OCI-LY7 (cell line): ENCODE data around the gene PRSS2. TPM values are rescaled to one million over a fixed set of nuclear protein-coding genes. Genes with fewer than 3 reads are reported as not detected.
A peak's percentile ranks its signal among the peaks of the same experiment; 100 is the strongest.

Source experiments
- BruUV-seq: library from RNA; stranded (reverse); fragments of 400-500 nt; replicated peaks from 2 replicates; lab custom pipeline; 2021; lab: Mats Ljungman, UMichigan
- CTCF ChIA-PET: fragments of 300-600 bp; sonication (Branson Sonifier 250); formaldehyde crosslinking; loops from one replicate; lab custom pipeline; 2022; ENCODE audit warnings: antibody characterized with exemption; ENCODE audit not compliant: unreplicated experiment; lab: Charles Lee
- POLR2A ChIA-PET: fragments of 300-600 bp; sonication (Branson Sonifier 250); formaldehyde crosslinking; loops from one replicate; lab custom pipeline; 2022; ENCODE audit warnings: antibody characterized with exemption; lab: Charles Lee
- DNase-seq: peaks from one replicate; pipeline ENCODE4 v3.0.0-alpha.2; 2015; ENCODE audit warnings: low spot score
- H2AFZ ChIP-seq: fragments of 200-600 bp; sonication (generic), shearing (Covaris generic); 2 replicates; pipeline ENCODE4 v1.6.1; 2014; ENCODE audit warnings: mild to moderate bottlenecking, antibody characterized with exemption, low read length, moderate library complexity
- H3K27ac ChIP-seq: fragments of 200-600 bp; sonication (generic); 2 replicates; pipeline ENCODE4 v1.5.1; 2014; ENCODE audit warnings: mixed run types, low read depth, mild to moderate bottlenecking, moderate library complexity, low read length, inconsistent platforms; ENCODE audit not compliant: poor library complexity, severe bottlenecking
- H3K36me3 ChIP-seq: fragments of 200-600 bp; sonication (generic); 2 replicates; pipeline ENCODE4 v1.6.1; 2014; ENCODE audit warnings: mild to moderate bottlenecking, antibody characterized with exemption, low read length, moderate library complexity, mixed read lengths; ENCODE audit not compliant: insufficient read depth
- H3K4me1 ChIP-seq: fragments of 200-600 bp; sonication (generic); 2 replicates; pipeline ENCODE4 v1.5.1; 2014; ENCODE audit warnings: mild to moderate bottlenecking, low read length; ENCODE audit not compliant: insufficient read depth, poor library complexity, severe bottlenecking
- H3K4me2 ChIP-seq: fragments of 200-600 bp; sonication (generic); 2 replicates; pipeline ENCODE4 v1.6.1; 2014; ENCODE audit warnings: mild to moderate bottlenecking, low read length
- H3K4me3 ChIP-seq: fragments of 200-600 bp; sonication (generic); 2 replicates; pipeline ENCODE4 v1.5.1; 2014; ENCODE audit warnings: mild to moderate bottlenecking, low read depth, low read length; ENCODE audit not compliant: poor library complexity, severe bottlenecking
- H3K79me2 ChIP-seq: fragments of 200-600 bp; sonication (generic); 2 replicates; pipeline ENCODE4 v1.6.1; 2016; ENCODE audit warnings: low read depth, mild to moderate bottlenecking, low read length, moderate library complexity, mixed read lengths; ENCODE audit not compliant: insufficient read depth
- H3K9me2 ChIP-seq: fragments of 200-600 bp; sonication (generic); 2 replicates; pipeline ENCODE4 v1.6.1; 2016; ENCODE audit warnings: mild to moderate bottlenecking, low read length, mixed read lengths; ENCODE audit not compliant: insufficient read depth
- H3K9me3 ChIP-seq: fragments of 200-600 bp; sonication (generic); 2 replicates; pipeline ENCODE4 v1.6.1; 2014; ENCODE audit warnings: mild to moderate bottlenecking, mixed run types, low read length, mixed read lengths
- H4K20me1 ChIP-seq: fragments of 200-600 bp; sonication (generic); 2 replicates; pipeline ENCODE4 v1.6.1; 2014; ENCODE audit warnings: mild to moderate bottlenecking, antibody characterized with exemption, low read length, moderate library complexity, mixed read lengths; ENCODE audit not compliant: insufficient read depth
- EZH2phosphoT487 ChIP-seq: fragments of 200-600 bp; sonication (generic); IDR thresholded peaks from 2 replicates; pipeline ENCODE4 v1.6.1; 2018; ENCODE audit warnings: low read depth, borderline replicate concordance, mild to moderate bottlenecking, mixed run types, antibody characterized with exemption, low read length, moderate library complexity, mixed read lengths
- intact Hi-C: fragments of 100-400 bp; cut with micrococcal nuclease; formaldehyde crosslinking; loops from one replicate; pipeline ENCODE4 v1.10.0; 2022; ENCODE audit not compliant: unreplicated experiment
- total RNA-seq, 2 experiments: library from RNA; depleted of rRNA in 1 of 2; stranded (reverse); fragments of >200 nt in 1 of 2; shearing (Covaris generic) in 1 of 2; gene quantifications; 2 replicates each; pipeline ENCODE4 v1.2.3, GENCODE V29; 2014 to 2022
- TF ChIP-seq, protein P1 (sequence below): fragments of 200-600 bp; sonication (generic); conservative IDR thresholded peaks from 2 replicates; pipeline ENCODE4 v1.5.1; 2014; ENCODE audit warnings: mild to moderate bottlenecking, antibody characterized with exemption, low read length, moderate library complexity, mixed read lengths

Gene PRSS2
- total RNA-seq, 2 experiments from 2014 or later: 0.60 to 1.1 TPM

DNA sequence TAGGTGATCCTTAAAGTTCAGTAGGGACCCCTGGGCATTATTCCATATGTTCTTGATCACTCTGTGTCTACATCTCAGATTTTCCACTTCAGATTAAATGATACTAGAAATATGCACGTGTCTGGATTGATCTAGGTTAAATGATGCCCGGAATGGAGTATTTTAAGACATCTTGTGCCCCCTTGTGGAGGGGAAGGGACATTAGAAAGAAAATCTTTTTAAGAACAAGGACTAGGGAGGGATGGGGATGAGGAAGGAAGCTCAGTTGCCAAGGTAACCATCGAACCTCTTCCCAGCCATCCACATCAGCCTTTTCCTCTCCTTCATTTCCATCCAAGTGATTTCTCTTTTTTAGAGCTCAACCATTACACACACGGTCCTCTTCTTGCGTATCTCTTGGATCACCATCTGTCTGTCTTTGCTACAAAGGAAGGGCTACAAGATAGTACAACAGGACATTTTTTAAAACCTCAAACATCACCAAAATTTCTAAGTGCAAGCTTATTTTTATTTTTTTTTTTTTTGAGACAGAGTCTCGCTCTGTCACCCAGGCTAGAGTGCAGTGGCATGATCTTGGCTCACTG lies 40.5 kb downstream of the PRSS2 start:
- peaks cover 74% of the 10 kb centered on the region for H3K4me1 ChIP-seq
- H3K79me2 ChIP-seq: no peaks in the 10 kb centered on the region
- ChIA-PET POLR2A (interaction anchor here (0.8 to 15.5 kb wide), 17 partner anchors 10 to 202 kb away, joined by 3 to 666 read pairs (median 4); partner anchors contain the start of gene PRSS2), CTCF (interaction anchor here (0.6 to 6.0 kb wide), 13 partner anchors 14 to 179 kb away, joined by 3 to 90 read pairs (median 5); partner anchors contain the start of gene PRSS2)
- H3K27ac ChIP-seq: peak overlapping the region; percentile 100
- BruUV-seq: no TSS peak
- H3K4me3 ChIP-seq: no peak overlapping the region
- no peaks in the 10 kb centered on the region for H3K9me2 ChIP-seq
- DNase-seq: peak; percentile 85
- peak overlapping the region; percentile 78; the same call in 1 of the 2 replicates for H2AFZ ChIP-seq
- H4K20me1 ChIP-seq: no peaks in the 10 kb centered on the region
- peak overlapping the region; percentile 84 for H3K4me2 ChIP-seq
- TF ChIP-seq, protein P1, sequence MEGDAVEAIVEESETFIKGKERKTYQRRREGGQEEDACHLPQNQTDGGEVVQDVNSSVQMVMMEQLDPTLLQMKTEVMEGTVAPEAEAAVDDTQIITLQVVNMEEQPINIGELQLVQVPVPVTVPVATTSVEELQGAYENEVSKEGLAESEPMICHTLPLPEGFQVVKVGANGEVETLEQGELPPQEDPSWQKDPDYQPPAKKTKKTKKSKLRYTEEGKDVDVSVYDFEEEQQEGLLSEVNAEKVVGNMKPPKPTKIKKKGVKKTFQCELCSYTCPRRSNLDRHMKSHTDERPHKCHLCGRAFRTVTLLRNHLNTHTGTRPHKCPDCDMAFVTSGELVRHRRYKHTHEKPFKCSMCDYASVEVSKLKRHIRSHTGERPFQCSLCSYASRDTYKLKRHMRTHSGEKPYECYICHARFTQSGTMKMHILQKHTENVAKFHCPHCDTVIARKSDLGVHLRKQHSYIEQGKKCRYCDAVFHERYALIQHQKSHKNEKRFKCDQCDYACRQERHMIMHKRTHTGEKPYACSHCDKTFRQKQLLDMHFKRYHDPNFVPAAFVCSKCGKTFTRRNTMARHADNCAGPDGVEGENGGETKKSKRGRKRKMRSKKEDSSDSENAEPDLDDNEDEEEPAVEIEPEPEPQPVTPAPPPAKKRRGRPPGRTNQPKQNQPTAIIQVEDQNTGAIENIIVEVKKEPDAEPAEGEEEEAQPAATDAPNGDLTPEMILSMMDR: peak; percentile 89
- no peak for TF ChIP-seq EZH2phosphoT487
- no peaks in the 10 kb centered on the region for H3K36me3 ChIP-seq
- intact Hi-C loops: loop anchor here (1.0 kb wide), 4 partner anchors 28 to 179 kb away; no protein-coding TSS in a partner anchor
- no peaks in the 10 kb centered on the region for H3K9me3 ChIP-seq

DNA sequence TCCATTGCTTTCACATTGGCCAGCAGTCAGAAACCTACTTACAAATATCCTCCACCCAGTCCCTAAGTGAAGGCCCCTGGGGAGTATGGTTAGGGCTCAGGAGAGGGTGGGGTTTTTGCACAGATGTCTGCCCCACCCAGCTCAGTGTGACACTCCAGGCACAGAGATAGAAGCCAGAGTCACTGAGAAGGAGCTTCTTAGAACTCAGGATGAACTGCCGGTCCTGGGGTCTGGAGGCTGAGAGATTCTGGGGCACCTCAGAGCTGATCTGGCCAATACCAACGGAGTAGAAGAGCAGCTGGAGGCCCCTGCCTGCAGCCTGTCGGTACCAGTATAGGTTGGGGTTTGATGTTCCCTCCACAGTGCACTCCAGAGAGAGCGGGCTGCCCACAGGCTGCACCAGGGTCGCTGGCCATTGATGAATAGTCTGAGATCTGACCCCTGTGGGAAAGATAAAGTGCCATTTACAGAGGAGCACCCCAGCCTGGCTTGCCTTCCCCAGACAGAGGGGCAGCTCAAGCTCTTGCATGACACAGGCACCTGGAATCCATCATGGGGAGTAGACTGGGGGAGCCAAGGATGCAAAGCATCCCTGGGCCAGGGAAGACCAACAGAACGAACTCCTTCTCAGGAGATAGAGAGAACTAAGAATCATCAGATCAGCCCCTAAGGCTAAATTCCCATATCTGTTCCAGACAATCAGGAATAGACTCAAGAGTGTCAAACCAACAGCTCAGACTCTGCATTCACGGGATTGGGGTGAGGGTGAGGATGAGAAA lies 41.9 kb downstream of the PRSS2 start:
- TF ChIP-seq EZH2phosphoT487: no peak
- TF ChIP-seq, protein P1: no peak
- H2AFZ ChIP-seq: peak overlapping the region; percentile 78; the same call in 1 of the 2 replicates
- H3K4me3 ChIP-seq: no peak overlapping the region
- no peaks in the 10 kb centered on the region for H3K9me3 ChIP-seq
- peak overlapping the region; percentile 57 for H3K4me2 ChIP-seq
- H4K20me1 ChIP-seq: no peaks in the 10 kb centered on the region
- H3K9me2 ChIP-seq: no peaks in the 10 kb centered on the region
- H3K79me2 ChIP-seq: no peaks in the 10 kb centered on the region
- DNase-seq: peak; percentile 54
- BruUV-seq: no TSS peak
- H3K36me3 ChIP-seq: no peaks in the 10 kb centered on the region
- no peak overlapping the region for H3K27ac ChIP-seq
- peaks cover 60% of the 10 kb centered on the region for H3K4me1 ChIP-seq
- intact Hi-C loops: no loop called here
- POLR2A ChIA-PET: interaction anchor here (1.0 to 15.5 kb wide), 8 partner anchors 9 to 178 kb away, joined by 3 to 666 read pairs (median 5); no protein-coding TSS in a partner anchor
- CTCF ChIA-PET: interaction anchor here (0.7 to 4.9 kb wide), 5 partner anchors 24 to 180 kb away, joined by 3 to 67 read pairs (median 16); no protein-coding TSS in a partner anchor
